Keratinocyte (primary cell): Measurements from ENCODE around the gene WNT7A. TPM values are rescaled to one million over a fixed set of nuclear protein-coding genes. Genes with fewer than 3 reads are reported as not detected.

Source experiments
- DNase-seq: peaks from one replicate; pipeline ENCODE4 v3.0.0-alpha.2; 2011; ENCODE audit warnings: low read depth, missing footprints, low spot score
- FAIRE-seq: peaks from 2 replicates; lab custom pipeline; 2011; peaks lifted over from hg19 to GRCh38; lab: Jason Lieb, UNC
- H2AFZ ChIP-seq: 2 replicates; pipeline ENCODE4 v1.6.0; 2012; ENCODE audit warnings: low read length, control low read depth, inconsistent platforms; ENCODE audit not compliant: control insufficient read depth
- H3K27ac ChIP-seq: 2 replicates; pipeline ENCODE4 v1.5.1; 2011; ENCODE audit warnings: low read length; ENCODE audit not compliant: control insufficient read depth, insufficient read depth
- H3K27me3 ChIP-seq: 3 replicates; pipeline ENCODE4 v1.6.0; 2011; ENCODE audit warnings: low read length; ENCODE audit not compliant: control insufficient read depth, insufficient read depth; ENCODE audit errors: extremely low read depth
- H3K36me3 ChIP-seq, 2 experiments: 2 replicates in 1 of 2; 3 replicates in 1 of 2; pipeline ENCODE4 v1.5.1; 2011; ENCODE audit warnings: low read length in 2 of 2, mild to moderate bottlenecking in 1 of 2; ENCODE audit not compliant: control insufficient read depth in 2 of 2, insufficient read depth in 2 of 2; ENCODE audit errors: extremely low read depth in 1 of 2
- H3K4me1 ChIP-seq: 3 replicates; pipeline ENCODE4 v1.5.1; 2011; ENCODE audit warnings: low read length; ENCODE audit not compliant: control insufficient read depth, insufficient read depth; ENCODE audit errors: extremely low read depth
- H3K4me2 ChIP-seq: 3 replicates; pipeline ENCODE4 v1.6.0; 2011; ENCODE audit warnings: low read depth, low read length; ENCODE audit not compliant: control insufficient read depth, insufficient read depth; ENCODE audit errors: extremely low read depth
- H3K4me3 ChIP-seq, 3 experiments: fragments of 200-600 bp in 1 of 3; sonication (generic) in 1 of 3; 2 replicates in 2 of 3; 3 replicates in 1 of 3; pipeline ENCODE4 v1.5.1; 2011 to 2016; ENCODE audit warnings: low read length in 3 of 3, mild to moderate bottlenecking in 3 of 3, control low read depth in 2 of 3, inconsistent platforms in 1 of 3, low read depth in 1 of 3, mixed read lengths in 1 of 3, mixed run types in 1 of 3, moderate library complexity in 1 of 3; ENCODE audit not compliant: control insufficient read depth in 2 of 3, insufficient read depth in 2 of 3; ENCODE audit errors: extremely low read depth in 1 of 3
- H3K79me2 ChIP-seq: 2 replicates; pipeline ENCODE4 v1.6.0; 2012; ENCODE audit warnings: low read length; ENCODE audit not compliant: control insufficient read depth, insufficient read depth
- H3K9ac ChIP-seq: 3 replicates; pipeline ENCODE4 v1.6.0; 2011; ENCODE audit warnings: low read length; ENCODE audit not compliant: control insufficient read depth, insufficient read depth; ENCODE audit errors: extremely low read depth
- H3K9me1 ChIP-seq: 3 replicates; pipeline ENCODE4 v1.6.0; 2011; ENCODE audit warnings: low read length; ENCODE audit not compliant: control insufficient read depth, insufficient read depth; ENCODE audit errors: extremely low read depth
- H3K9me3 ChIP-seq: 2 replicates; pipeline ENCODE4 v1.5.1; 2012; ENCODE audit warnings: low read depth, low read length; ENCODE audit not compliant: control insufficient read depth
- H4K20me1 ChIP-seq: 3 replicates; pipeline ENCODE4 v1.6.0; 2011; ENCODE audit warnings: low read length; ENCODE audit not compliant: control insufficient read depth, insufficient read depth; ENCODE audit errors: extremely low read depth
- CTCF ChIP-seq, 3 experiments: IDR thresholded peaks in 1 of 3; conservative IDR thresholded peaks in 1 of 3; optimal IDR thresholded peaks in 1 of 3; 2 replicates in 2 of 3; 3 replicates in 1 of 3; pipeline versions ENCODE3 to v1.5.1; 2011; ENCODE audit warnings: low read length in 3 of 3, mild to moderate bottlenecking in 3 of 3, moderate library complexity in 2 of 3, control low read depth in 1 of 3, inconsistent platforms in 1 of 3; ENCODE audit not compliant: insufficient read depth in 2 of 3; ENCODE audit errors: extremely low read depth in 1 of 3
- EZH2 ChIP-seq: IDR thresholded peaks from one replicate; pipeline ENCODE4 v1.6.1; 2012; ENCODE audit warnings: inconsistent platforms, mild to moderate bottlenecking, low read length, moderate library complexity
- dilution Hi-C: fragments of 300-500 bp; cut with MboI; formaldehyde crosslinking; loops from one replicate; pipeline ENCODE4 v1.7.0; 2020; ENCODE audit warnings: low sequenced_read_pairs; ENCODE audit not compliant: extremely low pct_ligation_motif_present
- polyA plus RNA-seq, 5 experiments: library from polyadenylated mRNA; depleted of rRNA in 3 of 5; stranded (reverse) in 3 of 5; stranded (forward) in 1 of 5; unstranded in 1 of 5; fragments of >200 nt; gene quantifications; 1 replicate in 1 of 5; 2 replicates in 3 of 5; 3 replicates in 1 of 5; pipeline versions ENCODE4 v1.2.1 to v1.2.3, GENCODE V29; 2011 to 2012; ENCODE audit warnings: missing spikeins in 2 of 5, low read depth in 1 of 5, low replicate concordance in 1 of 5

The WNT7A gene
- polyA plus RNA-seq, 1 donor (not counting 4 experiments of a cell fraction or from before 2014, with no cell fraction given), result 20.3 TPM

- no peak overlapping the region for H3K9ac ChIP-seq
- no peaks in the 10 kb centered on the region for H3K4me1 ChIP-seq
- no peaks in the 10 kb centered on the region for H3K36me3 ChIP-seq
- no peak for DNase-seq
- H3K79me2 ChIP-seq, result no peaks in the 10 kb centered on the region
- H3K9me1 ChIP-seq, result no peaks in the 10 kb centered on the region
- H3K4me3 ChIP-seq, result no peak overlapping the region
- no peak for TF ChIP-seq EZH2
- no peak for TF ChIP-seq CTCF (optimal IDR thresholded peaks at IDR 0.05 in 1 of 3, IDR thresholded peaks at IDR 0.05 in 1 of 3, conservative IDR thresholded peaks at IDR 0.05 in 1 of 3; ENCODE audit: extremely low read depth in 1 of 3, insufficient read depth in 2 of 3, low read length in 3 of 3)
- H3K27ac ChIP-seq, result no peak overlapping the region
- H3K27me3 ChIP-seq, result peaks cover 23% of the 10 kb centered on the region
- no peak for FAIRE-seq
- dilution Hi-C loops, result no loop called here
- no peaks in the 10 kb centered on the region for H3K9me3 ChIP-seq
- no peak overlapping the region for H2AFZ ChIP-seq
- no peaks in the 10 kb centered on the region for H4K20me1 ChIP-seq
- H3K4me2 ChIP-seq, result no peak overlapping the region
Observed at GRCh38 chr3:13792512-13793371, 87.1 kb downstream of the WNT7A start.

- Histone ChIP-seq H3K27ac (no peak overlapping the region), H3K27me3 (peaks cover 23% of the 10 kb centered on the region), H3K36me3 (no peaks in the 10 kb centered on the region), H3K4me1 (no peaks in the 10 kb centered on the region), H3K4me2 (no peak overlapping the region), H3K9ac (no peak overlapping the region), H3K79me2 (no peaks in the 10 kb centered on the region), H2AFZ (no peak overlapping the region), H4K20me1 (no peaks in the 10 kb centered on the region), H3K9me3 (no peaks in the 10 kb centered on the region), H3K9me1 (no peaks in the 10 kb centered on the region), H3K4me3 (no peak overlapping the region)
- DNase-seq (no peak), FAIRE-seq (no peak)
- dilution Hi-C loops, result no loop called here
- TF ChIP-seq CTCF (optimal IDR thresholded peaks at IDR 0.05 in 1 of 3, IDR thresholded peaks at IDR 0.05 in 1 of 3, conservative IDR thresholded peaks at IDR 0.05 in 1 of 3; ENCODE audit: extremely low read depth in 1 of 3, insufficient read depth in 2 of 3, low read length in 3 of 3), result no peak
- no peak for TF ChIP-seq EZH2
Observed at GRCh38 chr3:13792051-13792490, 87.8 kb downstream of the WNT7A start.
